Dendritic cell treated with granulocyte-macrophage colony-stimulating factor and Interleukin-4, amounts not matched to agents 40 ng/mL and 50 ng/mL, for 4 days (primary cell): ENCODE results near the gene SPSB3.
A peak's percentile ranks its signal among the peaks of the same experiment; 100 is the strongest.

ENCODE experiments used
- H3K27ac Mint-ChIP-seq: one replicate; pipeline ENCODE4 v1.8.0; 2022; ENCODE audit warnings: mild to moderate bottlenecking, mixed read lengths
- H3K27me3 Mint-ChIP-seq: one replicate; pipeline ENCODE4 v1.8.0; 2022; ENCODE audit warnings: mild to moderate bottlenecking, mixed read lengths
- H3K36me3 Mint-ChIP-seq: one replicate; pipeline ENCODE4 v1.8.0; 2022; ENCODE audit warnings: low read depth, mixed read lengths
- H3K4me1 Mint-ChIP-seq: one replicate; pipeline ENCODE4 v1.8.0; 2022; ENCODE audit warnings: low read depth, mixed read lengths
- H3K4me3 Mint-ChIP-seq: one replicate; pipeline ENCODE4 v1.8.0; 2022; ENCODE audit warnings: mild to moderate bottlenecking, moderate library complexity, mixed read lengths
- H3K9me3 Mint-ChIP-seq: one replicate; pipeline ENCODE4 v1.8.0; 2022; ENCODE audit warnings: mixed read lengths
- intact Hi-C: fragments of 100-400 bp; cut with micrococcal nuclease; formaldehyde crosslinking; loops from one replicate; pipeline ENCODE4 v1.15.0; 2022

Gene SPSB3

GRCh38 chr16:1788708-1789100, 6.3 kb upstream of the SPSB3 start:
- no peaks in the 10 kb centered on the region for H3K27me3 Mint-ChIP-seq
- peaks cover 80% of the 10 kb centered on the region for H3K36me3 Mint-ChIP-seq
- H3K27ac Mint-ChIP-seq, result no peak overlapping the region
- intact Hi-C loops, result no loop called here
- peaks cover 13% of the 10 kb centered on the region for H3K4me1 Mint-ChIP-seq
- no peak overlapping the region for H3K4me3 Mint-ChIP-seq
- no peaks in the 10 kb centered on the region for H3K9me3 Mint-ChIP-seq

- Mint-ChIP-seq H3K36me3 (peaks cover 80% of the 10 kb centered on the region), H3K4me3 (no peak overlapping the region), H3K27ac (no peak overlapping the region), H3K27me3 (no peaks in the 10 kb centered on the region), H3K4me1 (peaks cover 18% of the 10 kb centered on the region), H3K9me3 (no peaks in the 10 kb centered on the region)
- intact Hi-C loops, result no loop called here
Measured at GRCh38 chr16:1788095-1788707, 5.8 kb upstream of the SPSB3 start.

GRCh38 chr16:1787322-1788094, 5.1 kb upstream of the SPSB3 start:
- peaks cover 79% of the 10 kb centered on the region for H3K36me3 Mint-ChIP-seq
- H3K4me3 Mint-ChIP-seq, result no peak overlapping the region
- no peaks in the 10 kb centered on the region for H3K27me3 Mint-ChIP-seq
- H3K9me3 Mint-ChIP-seq, result no peaks in the 10 kb centered on the region
- H3K4me1 Mint-ChIP-seq, result peaks cover 19% of the 10 kb centered on the region
- intact Hi-C loops, result no loop called here
- no peak overlapping the region for H3K27ac Mint-ChIP-seq

- Mint-ChIP-seq H3K9me3 (no peaks in the 10 kb centered on the region), H3K27ac (no peak overlapping the region), H3K36me3 (peaks cover 79% of the 10 kb centered on the region), H3K4me3 (no peak overlapping the region), H3K27me3 (no peaks in the 10 kb centered on the region), H3K4me1 (peaks cover 19% of the 10 kb centered on the region)
- intact Hi-C loops, result no loop called here
Measured at GRCh38 chr16:1787056-1787321, 4.6 kb upstream of the SPSB3 start.

GRCh38 chr16:1786242-1787055, 4.1 kb upstream of the SPSB3 start:
- no peak overlapping the region for H3K4me3 Mint-ChIP-seq
- intact Hi-C loops, result no loop called here

GRCh38 chr16:1785846-1786170, 3.4 kb upstream of the SPSB3 start:
- Mint-ChIP-seq H3K27me3 (no peaks in the 10 kb centered on the region), H3K27ac (no peak overlapping the region), H3K4me1 (peaks cover 31% of the 10 kb centered on the region), H3K36me3 (peaks cover 79% of the 10 kb centered on the region), H3K4me3 (no peak overlapping the region), H3K9me3 (no peaks in the 10 kb centered on the region)
- intact Hi-C loops, result no loop called here

More at GRCh38 chr16:1786242-1787055, 4.1 kb upstream of the SPSB3 start:
- H3K36me3 Mint-ChIP-seq, result peaks cover 79% of the 10 kb centered on the region
- no peaks in the 10 kb centered on the region for H3K9me3 Mint-ChIP-seq
- H3K4me1 Mint-ChIP-seq, result peaks cover 24% of the 10 kb centered on the region
- H3K27ac Mint-ChIP-seq, result no peak overlapping the region
- no peaks in the 10 kb centered on the region for H3K27me3 Mint-ChIP-seq

GRCh38 chr16:1784977-1785845, 2.8 kb upstream of the SPSB3 start:
- Mint-ChIP-seq H3K36me3 (peaks cover 78% of the 10 kb centered on the region), H3K27ac (no peak overlapping the region), H3K4me1 (peaks cover 33% of the 10 kb centered on the region), H3K9me3 (no peaks in the 10 kb centered on the region), H3K4me3 (no peak overlapping the region), H3K27me3 (no peaks in the 10 kb centered on the region)
- intact Hi-C loops, result no loop called here

GRCh38 chr16:1781758-1782407, 488 bp downstream of the SPSB3 start:
- H3K36me3 Mint-ChIP-seq, result peaks cover 78% of the 10 kb centered on the region
- H3K4me3 Mint-ChIP-seq, result peak overlapping the region; percentile 85
- peak overlapping the region; percentile 84 for H3K27ac Mint-ChIP-seq
- no peaks in the 10 kb centered on the region for H3K9me3 Mint-ChIP-seq
- no peaks in the 10 kb centered on the region for H3K27me3 Mint-ChIP-seq
- H3K4me1 Mint-ChIP-seq, result peaks cover 46% of the 10 kb centered on the region
- intact Hi-C loops, result loop anchor here (1.0 kb wide), 1 partner anchor 9 kb away; the partner anchor contains the start of gene MRPS34

GRCh38 chr16:1781254-1781653, 1.1 kb downstream of the SPSB3 start:
- Mint-ChIP-seq H3K4me3 (peak overlapping the region; percentile 85), H3K9me3 (no peaks in the 10 kb centered on the region), H3K36me3 (peaks cover 78% of the 10 kb centered on the region), H3K4me1 (peaks cover 49% of the 10 kb centered on the region), H3K27me3 (no peaks in the 10 kb centered on the region), H3K27ac (peak overlapping the region; percentile 84)
- intact Hi-C loops, result no loop called here

GRCh38 chr16:1780677-1781072, 1.7 kb downstream of the SPSB3 start:
- Mint-ChIP-seq H3K27me3 (no peaks in the 10 kb centered on the region), H3K36me3 (peaks cover 78% of the 10 kb centered on the region), H3K4me1 (peaks cover 49% of the 10 kb centered on the region), H3K9me3 (no peaks in the 10 kb centered on the region), H3K4me3 (peak overlapping the region; percentile 85), H3K27ac (no peak overlapping the region)
- intact Hi-C loops, result no loop called here

GRCh38 chr16:1779741-1780676, 2.4 kb downstream of the SPSB3 start:
- no peaks in the 10 kb centered on the region for H3K27me3 Mint-ChIP-seq

GRCh38 chr16:1779234-1779701, 3.1 kb downstream of the SPSB3 start:
- no peaks in the 10 kb centered on the region for H3K27me3 Mint-ChIP-seq
- H3K36me3 Mint-ChIP-seq, result peaks cover 79% of the 10 kb centered on the region
- H3K9me3 Mint-ChIP-seq, result no peaks in the 10 kb centered on the region
- H3K27ac Mint-ChIP-seq, result peak overlapping the region; percentile 7
- no peak overlapping the region for H3K4me3 Mint-ChIP-seq
- intact Hi-C loops, result no loop called here
- H3K4me1 Mint-ChIP-seq, result peaks cover 53% of the 10 kb centered on the region

More at GRCh38 chr16:1779741-1780676, 2.4 kb downstream of the SPSB3 start:
- intact Hi-C loops, result no loop called here
- Mint-ChIP-seq H3K36me3 (peaks cover 78% of the 10 kb centered on the region), H3K27ac (no peak overlapping the region), H3K4me3 (peak overlapping the region; percentile 9), H3K9me3 (no peaks in the 10 kb centered on the region), H3K4me1 (peaks cover 49% of the 10 kb centered on the region)
